ENCODE data around the gene EBF4.

EBF4 gene

GRCh38 chr20:2793471-2793870, 100.9 kb downstream of the EBF4 start:
- H3K27ac ChIP-seq (ENCODE audit: low read depth, low read length): no peak overlapping the region
- TF ChIP-seq, protein P1, sequence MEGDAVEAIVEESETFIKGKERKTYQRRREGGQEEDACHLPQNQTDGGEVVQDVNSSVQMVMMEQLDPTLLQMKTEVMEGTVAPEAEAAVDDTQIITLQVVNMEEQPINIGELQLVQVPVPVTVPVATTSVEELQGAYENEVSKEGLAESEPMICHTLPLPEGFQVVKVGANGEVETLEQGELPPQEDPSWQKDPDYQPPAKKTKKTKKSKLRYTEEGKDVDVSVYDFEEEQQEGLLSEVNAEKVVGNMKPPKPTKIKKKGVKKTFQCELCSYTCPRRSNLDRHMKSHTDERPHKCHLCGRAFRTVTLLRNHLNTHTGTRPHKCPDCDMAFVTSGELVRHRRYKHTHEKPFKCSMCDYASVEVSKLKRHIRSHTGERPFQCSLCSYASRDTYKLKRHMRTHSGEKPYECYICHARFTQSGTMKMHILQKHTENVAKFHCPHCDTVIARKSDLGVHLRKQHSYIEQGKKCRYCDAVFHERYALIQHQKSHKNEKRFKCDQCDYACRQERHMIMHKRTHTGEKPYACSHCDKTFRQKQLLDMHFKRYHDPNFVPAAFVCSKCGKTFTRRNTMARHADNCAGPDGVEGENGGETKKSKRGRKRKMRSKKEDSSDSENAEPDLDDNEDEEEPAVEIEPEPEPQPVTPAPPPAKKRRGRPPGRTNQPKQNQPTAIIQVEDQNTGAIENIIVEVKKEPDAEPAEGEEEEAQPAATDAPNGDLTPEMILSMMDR (IDR thresholded peaks at IDR 0.05; ENCODE audit: low read depth, low read length, poor library complexity, severe bottlenecking): no peak
- no peak for TF ChIP-seq EZH2phosphoT487 (IDR thresholded peaks at IDR 0.05; ENCODE audit: borderline replicate concordance, low read length)

DNA sequence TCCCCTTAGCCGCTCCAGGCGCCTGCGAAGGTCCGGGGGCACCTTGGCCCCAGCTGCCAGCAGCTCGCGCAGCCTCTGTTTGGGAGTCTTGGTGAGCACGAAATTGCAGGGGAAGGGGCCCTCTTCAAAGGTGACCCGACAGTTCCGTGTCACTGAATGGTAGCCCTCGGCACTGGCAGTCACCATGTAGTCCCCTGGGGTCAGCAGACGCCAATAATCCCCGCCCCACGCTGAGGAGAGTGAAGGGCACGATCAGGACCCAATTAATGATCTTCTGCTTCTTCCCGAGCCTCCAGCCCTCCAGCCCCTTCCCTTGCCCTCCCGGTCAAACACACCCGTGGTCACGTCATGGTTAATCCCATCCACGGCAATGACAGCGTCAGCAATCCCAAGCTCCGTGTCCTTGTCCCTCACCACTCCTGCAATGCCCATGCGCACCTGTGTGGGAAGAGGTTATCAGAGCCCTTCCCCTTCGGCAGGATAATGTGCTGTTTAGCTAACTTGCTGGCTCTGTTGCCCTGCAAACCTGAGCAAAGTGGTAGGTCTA, 101.7 kb downstream of the EBF4 start:
- Histone ChIP-seq H3K36me3 (ENCODE audit: control insufficient read depth, low read length) (no peaks in the 10 kb centered on the region), H3K9me3 (ENCODE audit: control insufficient read depth, insufficient read depth, low read length) (no peaks in the 10 kb centered on the region), H3K4me1 (ENCODE audit: control insufficient read depth, low read length) (no peaks in the 10 kb centered on the region), H3K4me2 (ENCODE audit: low read length) (no peak overlapping the region), H3K4me3 (ENCODE audit: low read length) (no peak overlapping the region), H3F3A (ENCODE audit: control insufficient read depth, insufficient read depth) (no peaks in the 10 kb centered on the region), H3K79me2 (ENCODE audit: control insufficient read depth, low read length) (no peaks in the 10 kb centered on the region), H4K20me1 (ENCODE audit: control insufficient read depth, insufficient read depth, low read depth, low read length) (no peaks in the 10 kb centered on the region), H3K27me3 (ENCODE audit: control insufficient read depth, low read length) (peaks cover 9% of the 10 kb centered on the region), H3K9me2 (replicated peaks; ENCODE audit: control insufficient read depth, low read length) (no peaks in the 10 kb centered on the region), H3K27ac (ENCODE audit: low read depth, low read length) (no peak overlapping the region)
- TF ChIP-seq, protein P1 (IDR thresholded peaks at IDR 0.05; ENCODE audit: low read depth, low read length, poor library complexity, severe bottlenecking): no peak
- no peak for TF ChIP-seq EZH2phosphoT487 (IDR thresholded peaks at IDR 0.05; ENCODE audit: borderline replicate concordance, low read length)

More at GRCh38 chr20:2793471-2793870, 100.9 kb downstream of the EBF4 start:
- Histone ChIP-seq H3K4me1 (ENCODE audit: control insufficient read depth, low read length) (no peaks in the 10 kb centered on the region), H3K9me2 (replicated peaks; ENCODE audit: control insufficient read depth, low read length) (no peaks in the 10 kb centered on the region), H3K27me3 (ENCODE audit: control insufficient read depth, low read length) (peaks cover 10% of the 10 kb centered on the region), H3K4me2 (ENCODE audit: low read length) (no peak overlapping the region), H4K20me1 (ENCODE audit: control insufficient read depth, insufficient read depth, low read depth, low read length) (no peaks in the 10 kb centered on the region), H3K79me2 (ENCODE audit: control insufficient read depth, low read length) (no peaks in the 10 kb centered on the region), H3K4me3 (ENCODE audit: low read length) (no peak overlapping the region), H3K36me3 (ENCODE audit: control insufficient read depth, low read length) (no peaks in the 10 kb centered on the region), H3F3A (ENCODE audit: control insufficient read depth, insufficient read depth) (no peaks in the 10 kb centered on the region), H3K9me3 (ENCODE audit: control insufficient read depth, insufficient read depth, low read length) (no peaks in the 10 kb centered on the region)

DNA sequence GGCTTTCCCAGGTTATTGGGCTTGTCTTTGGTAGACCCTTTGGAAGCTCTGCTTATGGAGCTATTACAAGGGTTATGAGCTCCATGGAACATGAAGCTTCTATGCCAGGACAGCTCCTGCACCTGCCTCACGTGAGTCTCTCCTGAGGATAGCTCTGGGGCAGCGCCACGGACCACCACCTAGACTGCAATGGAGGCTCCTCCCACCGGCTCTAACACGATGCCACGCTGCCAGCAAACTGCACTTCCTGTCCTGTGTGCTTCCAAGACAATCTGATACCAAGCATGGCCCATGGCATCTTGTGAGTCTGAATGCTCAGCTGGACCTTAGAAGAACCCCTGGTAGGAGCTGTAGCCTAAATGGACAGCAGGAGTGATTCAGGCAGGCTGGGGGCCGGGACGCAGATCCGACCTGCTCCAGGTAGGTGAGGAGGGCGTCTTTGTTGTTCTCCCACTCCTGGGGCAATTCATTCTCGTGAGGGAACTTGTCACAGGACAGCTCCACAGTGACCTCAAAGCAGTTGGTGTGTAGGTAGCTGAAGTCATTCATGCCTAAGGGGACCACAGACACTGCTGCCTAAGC, 102.4 kb downstream of the EBF4 start:
- H3K9me2 ChIP-seq (replicated peaks; ENCODE audit: control insufficient read depth, low read length): no peaks in the 10 kb centered on the region
- no peaks in the 10 kb centered on the region for H3K4me1 ChIP-seq (ENCODE audit: control insufficient read depth, low read length)
- TF ChIP-seq, protein P1 (IDR thresholded peaks at IDR 0.05; ENCODE audit: low read depth, low read length, poor library complexity, severe bottlenecking): no peak
- TF ChIP-seq EZH2phosphoT487 (IDR thresholded peaks at IDR 0.05; ENCODE audit: borderline replicate concordance, low read length): no peak
- H3K9me3 ChIP-seq (ENCODE audit: control insufficient read depth, insufficient read depth, low read length): no peaks in the 10 kb centered on the region
- H3K27ac ChIP-seq (ENCODE audit: low read depth, low read length): no peak overlapping the region
- no peak overlapping the region for H3K4me3 ChIP-seq (ENCODE audit: low read length)
- no peak overlapping the region for H3K4me2 ChIP-seq (ENCODE audit: low read length)
- no peaks in the 10 kb centered on the region for H4K20me1 ChIP-seq (ENCODE audit: control insufficient read depth, insufficient read depth, low read depth, low read length)
- H3K79me2 ChIP-seq (ENCODE audit: control insufficient read depth, low read length): no peaks in the 10 kb centered on the region
- H3K36me3 ChIP-seq (ENCODE audit: control insufficient read depth, low read length): no peaks in the 10 kb centered on the region
- H3F3A ChIP-seq (ENCODE audit: control insufficient read depth, insufficient read depth): no peaks in the 10 kb centered on the region
- H3K27me3 ChIP-seq (ENCODE audit: control insufficient read depth, low read length): peaks cover 7% of the 10 kb centered on the region; the same call in 1 of the 2 replicates

Data from DOHH2 (cell line).